ENCODE results near the gene ZFR.

The ZFR gene

GRCh38 chr5:32479096-32479495 lies 34.6 kb upstream of the ZFR start:
- TF ChIP-seq ZFX (IDR thresholded peaks at IDR 0.05; ENCODE audit: borderline replicate concordance) = no peak
- TF ChIP-seq CTCF (IDR thresholded peaks at IDR 0.05) = no peak
- H3K27ac ChIP-seq = no peak overlapping the region

GRCh38 chr5:32476891-32477290 lies 32.4 kb upstream of the ZFR start:
- no peak overlapping the region for H3K27ac ChIP-seq
- TF ChIP-seq CTCF (IDR thresholded peaks at IDR 0.05) = no peak
- TF ChIP-seq ZFX (IDR thresholded peaks at IDR 0.05; ENCODE audit: borderline replicate concordance) = no peak

GRCh38 chr5:32475334-32476097 lies 31.0 kb upstream of the ZFR start:
- H3K27ac ChIP-seq = no peak overlapping the region
- TF ChIP-seq ZFX (IDR thresholded peaks at IDR 0.05; ENCODE audit: borderline replicate concordance) = no peak
- no peak for TF ChIP-seq CTCF (IDR thresholded peaks at IDR 0.05)

GRCh38 chr5:32474209-32474854 lies 29.8 kb upstream of the ZFR start:
- H3K27ac ChIP-seq = no peak overlapping the region
- TF ChIP-seq CTCF (IDR thresholded peaks at IDR 0.05) (no peak), ZFX (IDR thresholded peaks at IDR 0.05; ENCODE audit: borderline replicate concordance) (no peak)

GRCh38 chr5:32473072-32473471 lies 28.5 kb upstream of the ZFR start:
- H3K27ac ChIP-seq = no peak overlapping the region
- TF ChIP-seq CTCF (IDR thresholded peaks at IDR 0.05) (no peak), ZFX (IDR thresholded peaks at IDR 0.05; ENCODE audit: borderline replicate concordance) (no peak)

GRCh38 chr5:32471784-32472183 lies 27.2 kb upstream of the ZFR start:
- no peak overlapping the region for H3K27ac ChIP-seq
- TF ChIP-seq ZFX (IDR thresholded peaks at IDR 0.05; ENCODE audit: borderline replicate concordance) (no peak), CTCF (IDR thresholded peaks at IDR 0.05) (peak; percentile 25)

- no peak overlapping the region for H3K27ac ChIP-seq
- TF ChIP-seq CTCF (IDR thresholded peaks at IDR 0.05) (no peak), ZFX (IDR thresholded peaks at IDR 0.05; ENCODE audit: borderline replicate concordance) (no peak)
These were observed 20.5 kb upstream of the ZFR start for GRCh38 chr5:32465076-32465475.

All from 22Rv1 (cell line).